ENCODE measurements around the gene GPRC5A.

Gene GPRC5A

DNA sequence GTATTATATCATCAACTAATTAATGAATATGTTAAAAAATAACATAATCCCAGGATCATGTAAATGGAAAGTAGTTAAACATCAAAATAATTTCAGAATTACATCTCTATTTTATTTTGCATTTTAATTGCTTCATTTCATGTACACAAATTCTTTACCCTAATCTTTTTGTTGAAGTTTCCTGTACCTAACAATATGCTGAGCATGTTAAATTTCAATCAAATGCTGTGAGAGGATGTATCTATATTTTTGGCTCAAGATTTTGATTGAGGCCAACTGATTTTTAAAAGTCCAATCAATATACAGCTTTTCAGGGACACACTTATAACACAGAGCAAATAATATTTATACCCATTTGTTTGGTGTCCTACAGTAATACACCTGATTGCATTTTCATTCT lies 54.2 kb downstream of the GPRC5A start:
- DNase-seq = no peak

DNA sequence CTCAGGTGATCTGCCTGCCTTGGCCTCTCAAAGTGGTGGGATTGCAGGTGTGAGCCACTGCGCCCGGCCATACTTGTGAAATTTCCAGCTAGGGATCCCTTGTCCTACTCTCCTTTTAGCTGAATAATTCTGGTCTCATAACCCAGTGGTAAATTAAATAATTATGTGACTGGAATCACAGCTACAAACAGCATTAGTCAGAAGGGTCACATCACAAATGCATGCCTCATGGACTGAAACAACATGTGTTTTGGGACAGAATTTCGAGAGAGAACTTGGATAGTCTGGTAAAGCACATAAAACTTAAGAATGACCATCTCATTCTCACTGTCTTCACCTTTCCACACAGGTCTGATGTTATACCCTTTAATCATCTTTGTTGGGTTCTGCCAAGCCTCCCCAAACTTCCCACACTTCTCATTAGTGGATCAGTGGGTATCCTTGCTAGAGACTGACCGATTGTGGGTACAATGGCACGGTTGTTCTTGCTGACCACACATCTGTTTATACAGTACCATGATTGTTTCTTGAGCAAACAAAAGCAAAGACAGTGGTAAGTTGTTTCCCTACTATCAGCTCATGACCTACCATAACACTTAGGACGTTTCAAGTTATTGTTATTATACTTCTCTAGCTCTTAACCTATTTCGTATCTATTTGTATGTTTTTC lies 55.5 kb downstream of the GPRC5A start:
- no peak for DNase-seq

DNA sequence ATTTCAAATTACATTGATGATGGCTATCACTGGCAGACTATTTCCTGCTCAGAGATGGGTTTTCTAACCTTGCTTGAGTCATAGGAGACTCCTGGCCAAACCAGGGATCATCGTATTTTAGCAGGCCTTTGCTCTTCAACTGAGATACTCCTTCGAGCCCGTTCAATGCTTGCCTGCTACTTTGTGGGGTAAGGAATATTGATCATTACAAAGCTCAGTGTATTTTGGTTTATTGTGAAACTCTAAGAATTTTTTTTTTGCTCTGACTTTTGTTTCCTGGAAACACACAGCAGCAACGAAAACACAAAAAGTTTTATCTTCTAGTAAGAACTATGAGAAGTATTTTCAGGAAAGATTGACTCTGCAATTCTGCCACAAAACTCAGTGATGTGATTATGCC lies 56.5 kb downstream of the GPRC5A start:
- DNase-seq = no peak

DNA sequence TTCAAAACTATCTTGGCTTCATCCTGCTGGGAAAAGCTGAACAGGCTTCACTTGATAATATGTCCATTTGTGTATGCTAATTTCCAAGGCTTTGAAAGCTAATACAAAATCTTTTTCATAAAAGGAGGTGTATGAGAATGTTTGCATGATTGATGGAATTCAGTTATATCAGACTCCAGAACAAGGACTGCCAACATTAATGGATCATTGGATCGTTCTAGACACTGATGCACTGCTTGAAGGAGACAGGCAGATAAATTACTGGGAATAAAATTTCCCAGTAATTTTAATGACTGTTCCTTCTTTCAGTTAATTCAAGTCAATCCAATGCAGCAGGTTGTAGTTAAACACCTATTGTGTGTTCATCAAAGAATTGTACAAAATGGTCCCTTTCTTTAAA lies 60.1 kb downstream of the GPRC5A start:
- DNase-seq = no peak

DNA sequence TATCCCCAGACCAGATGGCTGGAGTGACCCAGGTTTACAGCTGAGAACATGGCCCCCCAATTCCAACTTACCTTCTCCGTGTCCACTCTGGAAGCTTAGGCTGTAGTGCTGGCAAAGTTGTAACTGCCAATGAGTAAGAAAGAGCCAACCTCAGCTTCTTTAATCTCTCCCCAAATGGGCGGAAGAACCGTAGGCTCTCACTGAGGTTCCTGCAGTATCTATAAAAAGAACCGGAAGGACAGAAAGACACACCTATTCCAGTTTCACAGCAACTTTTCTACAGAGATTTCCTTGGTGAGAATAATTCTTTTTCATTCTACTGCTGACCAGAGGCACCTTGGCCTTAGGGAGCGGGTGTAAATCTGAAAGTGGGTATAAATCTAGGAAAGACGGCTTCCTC lies 60.7 kb downstream of the GPRC5A start, which contains the start of gene GPRC5D:
Gene GPRC5D, minus strand, starts transcription at position 135 of the 400 bp plus-strand sequence. CDS start 1,786 bp downstream, outside the sequence.
- no peak for DNase-seq

DNA sequence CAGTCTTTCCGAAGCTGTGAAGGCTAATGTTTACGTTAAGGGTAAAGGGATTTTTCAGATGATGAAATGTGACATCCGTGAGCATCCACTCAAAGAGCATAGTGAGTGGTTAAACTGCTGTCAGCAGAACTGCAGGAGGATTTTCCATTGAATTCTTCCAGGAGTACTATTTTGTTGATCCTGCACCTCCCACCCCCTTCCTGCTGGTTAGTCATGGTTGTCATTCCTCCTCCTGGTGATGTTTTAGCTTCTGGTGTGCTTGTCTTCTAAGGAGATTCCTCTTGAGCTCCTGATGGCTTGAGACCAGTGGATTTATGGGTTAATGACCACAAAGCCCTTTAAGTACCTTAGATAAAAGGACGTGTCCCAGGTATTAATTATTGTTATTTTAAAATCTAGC lies 63.0 kb downstream of the GPRC5A start:
- DNase-seq = no peak

DNA sequence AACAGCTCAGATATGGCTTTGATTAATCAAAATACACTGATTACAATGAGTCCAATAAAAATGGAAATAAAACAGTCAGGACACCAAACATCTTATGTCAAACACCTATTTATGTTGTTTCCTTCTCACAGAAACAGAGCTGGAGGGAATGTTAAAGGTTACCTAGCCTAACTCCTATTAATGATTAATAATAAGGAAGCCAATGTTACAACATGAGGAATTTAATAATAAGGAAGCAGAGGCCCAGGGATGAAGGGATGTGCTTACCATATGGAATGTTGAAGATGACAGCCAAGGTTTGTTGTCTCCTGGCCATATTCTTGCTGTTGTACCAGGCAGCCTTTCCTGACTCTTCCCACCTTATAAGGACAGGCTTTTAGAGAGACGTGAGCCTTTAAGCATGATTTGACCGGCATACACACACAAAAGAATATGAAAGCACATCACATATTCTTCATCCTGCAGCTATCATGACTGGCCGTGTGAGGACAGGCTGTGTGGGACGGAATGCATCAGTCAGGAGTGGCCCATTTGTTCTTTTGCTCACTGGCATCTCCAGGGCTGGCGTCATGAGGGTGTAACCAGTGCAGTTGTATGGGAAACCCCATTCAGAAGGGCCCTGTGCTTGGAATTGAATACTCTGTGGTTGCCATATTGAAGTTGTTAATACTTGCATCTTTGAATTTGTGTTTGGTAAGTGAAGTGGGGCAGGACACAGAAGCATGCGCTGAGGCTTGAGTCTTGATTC lies 63.7 kb downstream of the GPRC5A start:
- no peak for DNase-seq

DNA sequence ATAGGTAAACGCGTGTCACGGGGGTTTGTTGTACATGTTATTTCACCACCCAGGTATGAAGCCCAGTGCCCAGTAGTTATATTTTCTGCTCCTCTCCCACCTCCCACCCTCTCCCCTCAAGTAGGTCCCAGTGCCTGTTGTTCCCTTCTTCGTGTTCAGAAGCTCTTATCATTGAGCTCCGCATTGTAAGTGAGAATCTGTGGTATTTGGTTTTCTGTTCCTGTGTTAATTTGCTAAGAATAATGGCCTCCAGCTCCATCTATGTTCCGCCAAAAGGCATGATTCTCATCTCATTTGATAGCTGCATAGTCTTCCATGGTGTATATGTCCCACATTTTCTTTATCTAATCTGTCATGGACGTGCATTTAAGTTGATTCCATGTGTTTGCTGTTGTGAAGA lies 67.5 kb downstream of the GPRC5A start:
- no peak for DNase-seq

DNA sequence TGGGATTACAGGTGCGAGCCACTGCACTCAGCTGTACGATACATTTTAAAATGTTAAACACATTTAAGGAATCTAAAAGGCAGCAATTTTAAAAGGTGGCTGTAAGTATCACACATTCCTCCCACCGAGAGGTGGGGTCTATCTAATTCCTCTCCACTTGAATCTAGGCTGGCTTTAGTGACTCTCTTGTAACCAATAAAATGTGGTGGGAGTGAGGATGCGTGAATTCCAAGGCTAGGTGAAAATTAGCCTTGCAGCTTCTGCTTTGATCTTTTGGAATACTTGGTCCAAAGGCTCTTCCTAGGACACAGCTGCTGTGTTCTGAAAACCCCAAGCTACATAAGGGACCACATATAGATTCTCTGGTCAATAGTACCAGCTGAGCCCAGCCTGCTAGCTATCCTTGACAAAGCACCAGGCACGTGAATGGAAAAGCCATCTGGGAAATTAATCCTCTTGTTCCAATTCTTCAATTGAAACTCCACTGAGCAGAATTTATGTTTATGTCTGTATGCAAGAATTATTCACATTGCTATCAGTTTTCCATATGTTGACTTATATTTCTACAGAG lies 69.4 kb downstream of the GPRC5A start:
- DNase-seq = no peak

DNA sequence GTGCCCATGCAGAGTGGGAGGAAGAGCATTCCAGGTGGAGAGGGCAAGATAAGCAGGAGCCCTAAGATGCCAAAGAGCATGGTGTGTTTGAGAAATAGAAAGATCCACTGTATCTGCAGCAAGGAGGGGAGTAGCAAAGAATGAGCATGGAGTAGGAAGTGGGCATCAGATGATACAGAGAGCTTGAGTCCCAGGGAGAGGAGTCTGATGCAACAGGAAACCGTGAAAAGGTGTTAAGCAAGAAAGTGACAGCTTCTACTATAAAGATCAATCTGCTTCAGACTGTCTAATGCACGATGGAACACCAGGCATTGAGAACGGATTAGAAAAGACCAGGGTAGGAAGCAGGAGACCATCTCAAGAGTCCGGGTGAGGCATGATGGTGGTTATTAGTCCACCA lies 72.9 kb downstream of the GPRC5A start:
- DNase-seq = no peak

DNA sequence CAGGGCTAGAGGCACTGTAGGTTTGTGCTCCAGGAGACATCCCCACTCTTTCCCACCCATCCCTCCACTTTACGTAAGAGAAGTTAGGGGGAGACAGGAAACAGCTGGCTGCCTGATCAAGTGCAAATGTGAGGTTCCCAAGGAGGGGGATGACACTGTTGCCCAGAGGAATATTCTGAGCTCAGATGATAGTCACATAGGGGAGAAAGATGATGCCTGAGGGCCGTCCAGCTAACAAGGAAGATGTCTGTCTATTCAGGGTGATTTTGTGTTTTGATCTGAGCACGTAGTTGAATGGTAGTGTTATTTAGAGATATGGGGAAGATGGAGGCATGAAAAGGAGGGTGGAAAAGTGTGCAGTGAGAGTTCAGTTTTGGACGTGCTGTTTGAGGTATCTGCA lies 74.5 kb downstream of the GPRC5A start:
- DNase-seq = no peak
